Measurements from ENCODE around the gene BHLHE41.

Gene BHLHE41

GRCh38 chr12:26135010-26135420 is 10.2 kb upstream of the BHLHE41 start:
- in situ Hi-C loops (cut with HindIII; ENCODE audit: low sequenced_read_pairs), result no loop called here

- in situ Hi-C loops (cut with HindIII; ENCODE audit: low sequenced_read_pairs), result no loop called here
Measured at GRCh38 chr12:26134540-26134939, 9.7 kb upstream of the BHLHE41 start.

GRCh38 chr12:26133521-26133920 is 8.7 kb upstream of the BHLHE41 start:
- in situ Hi-C loops (cut with HindIII; ENCODE audit: low sequenced_read_pairs), result no loop called here

- in situ Hi-C loops (cut with HindIII; ENCODE audit: low sequenced_read_pairs), result no loop called here
Measured at GRCh38 chr12:26132866-26133265, 8.0 kb upstream of the BHLHE41 start.

- in situ Hi-C loops (cut with HindIII; ENCODE audit: low sequenced_read_pairs), result no loop called here
Measured at GRCh38 chr12:26131936-26132335, 7.1 kb upstream of the BHLHE41 start.

- in situ Hi-C loops (cut with HindIII; ENCODE audit: low sequenced_read_pairs), result no loop called here
Measured at GRCh38 chr12:26130728-26131127, 5.9 kb upstream of the BHLHE41 start.

GRCh38 chr12:26128168-26128567 is 3.3 kb upstream of the BHLHE41 start:
- in situ Hi-C loops (cut with HindIII; ENCODE audit: low sequenced_read_pairs), result no loop called here

- in situ Hi-C loops (cut with HindIII; ENCODE audit: low sequenced_read_pairs), result no loop called here
Measured at GRCh38 chr12:26127404-26127803, 2.6 kb upstream of the BHLHE41 start.

GRCh38 chr12:26126340-26127284 is 1.8 kb upstream of the BHLHE41 start:
- in situ Hi-C loops (cut with HindIII; ENCODE audit: low sequenced_read_pairs), result no loop called here

GRCh38 chr12:26125400-26126339 is 833 bp upstream of the BHLHE41 start:
- in situ Hi-C loops (cut with HindIII; ENCODE audit: low sequenced_read_pairs), result no loop called here

GRCh38 chr12:26123482-26123980 is 1.3 kb downstream of the BHLHE41 start:
- in situ Hi-C loops (cut with HindIII; ENCODE audit: low sequenced_read_pairs), result no loop called here

GRCh38 chr12:26122681-26123481 is 2.0 kb downstream of the BHLHE41 start:
- in situ Hi-C loops (cut with HindIII; ENCODE audit: low sequenced_read_pairs), result no loop called here

- in situ Hi-C loops (cut with HindIII; ENCODE audit: low sequenced_read_pairs), result no loop called here
Measured at GRCh38 chr12:26122061-26122680, 2.7 kb downstream of the BHLHE41 start.

- in situ Hi-C loops (cut with HindIII; ENCODE audit: low sequenced_read_pairs), result no loop called here
Measured at GRCh38 chr12:26121323-26122060, 3.3 kb downstream of the BHLHE41 start.

- in situ Hi-C loops (cut with HindIII; ENCODE audit: low sequenced_read_pairs), result no loop called here
Measured at GRCh38 chr12:26120561-26121274, 4.1 kb downstream of the BHLHE41 start.

- in situ Hi-C loops (cut with HindIII; ENCODE audit: low sequenced_read_pairs), result no loop called here
Measured at GRCh38 chr12:26119391-26119989, 5.3 kb downstream of the BHLHE41 start.

GRCh38 chr12:26118308-26118707 is 6.5 kb downstream of the BHLHE41 start:
- in situ Hi-C loops (cut with HindIII; ENCODE audit: low sequenced_read_pairs), result no loop called here

Data from DLD1 (cell line).